Measurements from ENCODE around the gene MLC1.

Gene MLC1

GRCh38 chr22:50085211-50085972 is at the start of gene MLC1:
Gene MLC1, minus strand, starts transcription at chr22:50085426. Its CDS starts 524 bp downstream, at chr22:50084902.
- DNase-seq (ENCODE audit: low spot score) = no peak

DNA sequence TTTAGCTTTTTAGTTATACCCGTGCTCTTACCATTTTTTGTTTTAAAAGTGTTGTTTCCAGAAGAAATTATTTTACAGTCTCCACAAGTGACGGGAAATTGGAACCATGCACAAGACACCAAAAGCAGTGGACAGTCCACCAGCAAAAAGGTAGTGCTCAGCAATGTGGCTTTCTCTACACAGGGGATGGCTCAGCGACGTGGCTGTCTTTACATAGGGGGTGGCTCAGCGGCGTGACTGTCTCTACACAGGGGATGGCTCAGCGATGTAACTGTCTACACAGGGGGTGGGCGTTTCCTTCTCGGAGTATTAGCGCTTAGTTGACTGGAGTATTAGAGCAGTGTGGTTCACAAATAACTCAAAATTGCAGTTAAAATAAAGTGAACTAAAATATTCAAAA is 49.3 kb upstream of the MLC1 start:
- DNase-seq (ENCODE audit: low spot score) = no peak

DNA sequence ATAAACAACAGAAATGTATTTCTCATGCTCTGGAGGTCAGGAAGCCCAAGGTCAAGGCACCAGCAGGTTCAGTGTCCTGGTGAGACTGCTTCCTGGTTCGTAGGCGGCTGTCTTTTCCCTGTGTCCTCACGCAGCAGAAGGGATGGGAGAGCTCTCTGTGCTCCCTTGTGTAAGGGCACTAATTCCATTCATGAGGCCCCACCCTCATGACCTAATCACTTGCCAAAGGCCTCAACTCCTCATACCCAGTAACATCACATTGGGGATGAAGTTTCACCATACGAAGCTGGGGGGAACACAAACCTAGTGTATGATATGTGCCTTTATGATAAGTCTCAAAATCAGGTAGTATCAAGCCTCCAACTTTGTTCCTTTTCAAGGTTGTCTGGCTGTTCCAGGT is 46.7 kb upstream of the MLC1 start:
- no peak for DNase-seq (ENCODE audit: low spot score)

DNA sequence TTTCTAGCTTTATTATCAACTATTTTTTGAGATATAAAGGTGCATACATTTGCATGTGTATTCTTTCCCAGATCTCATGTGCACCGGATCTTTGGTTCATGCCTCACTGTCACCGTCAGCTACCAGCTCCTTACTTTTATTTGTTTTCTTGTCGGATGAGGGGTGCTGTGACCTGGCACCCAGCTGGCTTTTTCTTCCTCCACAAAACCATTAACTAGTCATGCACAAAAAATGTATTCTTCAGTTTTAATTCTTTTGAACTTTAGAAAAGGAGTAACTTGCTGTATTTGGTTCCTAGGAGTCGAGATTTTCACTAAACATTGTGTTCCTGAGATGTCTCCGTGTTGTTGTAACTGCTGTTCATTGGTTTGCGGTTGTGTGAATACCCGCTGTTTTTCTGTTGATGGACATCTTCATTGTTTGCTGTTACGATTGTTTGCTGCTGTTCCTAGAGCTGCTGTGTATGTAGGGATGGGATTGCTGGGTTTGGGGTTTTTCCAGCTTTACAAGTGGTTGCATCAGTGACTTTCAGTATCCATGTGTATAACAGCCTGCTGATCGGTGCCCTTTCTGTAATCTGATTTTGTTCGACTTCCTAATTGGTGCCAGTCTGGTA is 44.0 kb upstream of the MLC1 start:
- no peak for DNase-seq (ENCODE audit: low spot score)

GRCh38 chr22:50125029-50125428 is 39.8 kb upstream of the MLC1 start:
- DNase-seq (ENCODE audit: low spot score) = no peak

DNA sequence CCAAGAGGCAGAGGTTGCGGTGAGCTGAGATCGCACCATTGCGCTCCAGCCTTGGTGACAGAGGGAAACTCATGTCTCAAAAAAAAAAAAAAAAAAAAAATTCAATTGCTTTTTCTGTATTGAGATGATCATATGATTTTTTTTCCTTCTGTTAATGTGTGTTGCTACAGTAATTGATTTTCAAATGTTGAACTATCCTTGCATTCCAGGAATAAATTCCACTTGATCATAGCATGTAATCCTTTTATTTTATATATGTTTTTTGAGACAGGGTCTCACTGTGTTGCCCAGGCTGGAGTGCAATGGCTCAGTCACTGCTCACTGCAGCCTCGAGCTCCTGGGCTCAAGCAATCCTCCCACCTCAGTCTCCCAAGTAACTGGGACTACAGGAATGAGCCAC is 37.9 kb upstream of the MLC1 start:
- no peak for DNase-seq (ENCODE audit: low spot score)

- no peak for DNase-seq (ENCODE audit: low spot score)
These were observed 36.0 kb upstream of the MLC1 start for GRCh38 chr22:50121202-50121740.

GRCh38 chr22:50119768-50120251 is 34.6 kb upstream of the MLC1 start:
- DNase-seq (ENCODE audit: low spot score) = no peak

- no peak for DNase-seq (ENCODE audit: low spot score)
These were observed 34.0 kb upstream of the MLC1 start for GRCh38 chr22:50119169-50119767.

DNA sequence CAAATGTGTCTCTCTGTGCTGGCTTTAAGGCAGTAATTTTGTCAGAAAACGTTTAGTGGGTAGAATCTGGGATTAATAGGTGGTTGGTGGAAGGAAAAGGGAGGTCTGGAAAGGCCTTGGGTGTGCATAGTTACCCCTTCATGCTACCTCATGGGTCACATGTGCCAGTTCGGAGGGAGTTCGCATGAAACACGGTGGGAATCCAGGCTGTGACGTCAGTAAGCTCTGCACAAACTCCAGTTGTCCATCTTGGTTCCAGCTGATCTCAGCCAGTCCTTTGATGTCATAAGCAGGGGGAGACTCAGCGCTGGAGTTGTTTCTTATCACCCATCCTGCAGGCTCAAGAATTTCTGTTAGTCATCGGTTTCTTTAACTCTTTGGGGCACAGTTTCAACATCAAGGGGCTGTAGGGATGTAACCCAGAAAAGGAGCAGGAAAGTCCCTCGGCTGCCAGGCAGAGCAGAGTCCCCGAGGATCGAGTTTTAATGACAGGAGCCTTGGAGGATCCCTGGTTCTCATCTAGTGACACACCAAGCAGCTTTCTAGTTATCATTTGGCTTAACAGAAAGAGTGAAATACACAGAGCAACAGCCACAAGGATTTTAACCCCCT is 33.4 kb upstream of the MLC1 start:
- no peak for DNase-seq (ENCODE audit: low spot score)

GRCh38 chr22:50118129-50118528 is 32.9 kb upstream of the MLC1 start:
- no peak for DNase-seq (ENCODE audit: low spot score)

DNA sequence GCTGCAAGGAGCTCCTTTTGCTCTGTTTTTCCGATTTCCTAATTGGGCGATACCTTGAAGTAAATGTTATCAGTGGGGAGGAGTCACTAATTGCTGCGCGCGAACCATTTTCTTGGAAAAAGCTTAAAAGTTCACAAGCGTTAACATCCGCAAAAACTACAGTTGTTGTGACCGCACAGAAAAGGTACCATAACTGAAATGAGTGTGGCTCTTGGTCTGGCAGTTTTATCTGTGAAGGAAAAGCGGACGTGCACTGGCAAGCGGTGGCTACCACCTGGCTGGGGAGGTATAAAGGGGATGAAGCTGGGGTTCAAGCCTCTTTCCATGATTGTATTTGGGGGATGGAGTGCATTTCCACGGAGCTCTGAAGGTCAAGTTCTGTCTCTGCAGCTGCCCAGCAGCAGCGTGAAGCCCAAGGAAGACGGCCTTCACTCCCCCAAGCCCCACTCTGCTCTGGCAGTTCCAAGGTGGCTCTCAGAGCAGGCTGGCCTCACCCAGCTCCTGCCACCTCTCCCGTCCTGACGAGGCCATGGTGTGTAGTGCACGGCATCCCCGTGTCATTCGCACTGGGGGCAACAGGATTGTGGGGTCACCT is 32.0 kb upstream of the MLC1 start:
- DNase-seq (ENCODE audit: low spot score) = no peak

GRCh38 chr22:50115693-50116092 is 30.5 kb upstream of the MLC1 start:
- no peak for DNase-seq (ENCODE audit: low spot score)

GRCh38 chr22:50114221-50115021 is 29.2 kb upstream of the MLC1 start:
- no peak for DNase-seq (ENCODE audit: low spot score)

DNA sequence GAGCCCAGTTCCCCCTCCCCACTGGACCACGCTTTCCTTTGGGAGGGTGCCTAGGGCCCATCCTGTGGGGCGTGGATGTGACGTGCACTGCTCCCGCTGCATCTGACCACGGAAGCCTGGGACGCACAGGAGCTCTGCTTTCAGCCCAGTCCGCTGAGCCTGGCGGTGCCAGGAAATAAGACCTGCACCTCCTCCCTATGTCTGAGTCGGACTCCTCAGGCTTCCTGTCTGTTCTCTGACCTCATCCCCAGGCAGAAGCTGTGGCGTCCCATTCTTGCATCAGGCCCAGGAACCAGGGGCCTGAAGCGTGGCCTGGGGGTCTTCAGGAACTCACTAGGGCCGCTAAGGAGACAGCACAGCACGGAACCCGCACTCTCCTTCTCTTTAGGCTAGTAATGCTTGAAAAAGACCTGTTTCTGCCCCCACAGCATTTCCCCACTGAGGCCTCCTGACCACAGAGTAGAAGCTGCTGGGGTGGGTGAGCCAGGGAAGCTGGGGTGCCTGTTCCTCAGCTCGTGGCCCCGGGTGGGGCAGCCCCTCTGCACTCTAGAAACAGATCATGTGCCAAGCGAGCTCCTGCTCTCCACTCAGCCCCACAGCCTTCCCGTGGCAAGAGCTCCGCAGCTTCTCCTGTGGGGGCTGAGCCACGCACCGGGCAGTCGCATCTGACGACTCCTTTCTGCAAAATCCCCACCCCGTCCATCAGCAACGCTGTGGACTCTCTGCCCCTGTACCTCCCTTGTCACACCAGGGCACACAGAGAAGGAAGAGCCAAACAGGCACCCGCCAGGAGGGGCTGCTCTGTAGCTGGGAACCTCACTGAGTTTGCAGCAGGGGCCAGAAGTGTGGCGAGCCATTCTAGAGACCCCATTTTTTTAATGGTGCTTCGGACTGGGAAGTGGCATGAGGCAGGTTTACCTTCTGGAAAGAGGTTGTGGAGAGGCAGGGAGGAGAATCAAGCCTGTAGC is 27.2 kb upstream of the MLC1 start:
- DNase-seq (ENCODE audit: low spot score) = no peak

- no peak for DNase-seq (ENCODE audit: low spot score)
These were observed 25.8 kb upstream of the MLC1 start for GRCh38 chr22:50111056-50111455.

DNA sequence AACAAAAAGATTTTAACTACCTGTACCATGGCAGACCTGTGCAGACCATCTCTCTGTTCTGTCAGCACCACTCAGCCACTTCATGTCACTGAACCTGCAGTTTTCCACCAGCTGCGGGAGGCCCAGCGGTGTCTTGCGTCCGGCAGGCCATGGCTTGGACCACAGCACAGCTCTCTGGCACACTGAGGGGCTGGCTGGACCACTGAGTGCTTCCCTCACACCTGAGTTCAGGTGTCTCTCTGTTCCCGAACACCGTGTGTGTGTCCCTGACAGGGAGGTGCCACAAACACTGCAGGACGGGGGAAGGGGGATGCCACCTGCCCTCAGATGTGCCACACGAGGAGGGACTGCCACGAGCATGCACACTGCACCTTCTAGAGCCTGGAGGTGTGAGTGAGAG is 22.3 kb upstream of the MLC1 start:
- DNase-seq (ENCODE audit: low spot score) = no peak

- DNase-seq (ENCODE audit: low spot score) = no peak
These were observed 20.2 kb upstream of the MLC1 start for GRCh38 chr22:50105208-50106100.

DNA sequence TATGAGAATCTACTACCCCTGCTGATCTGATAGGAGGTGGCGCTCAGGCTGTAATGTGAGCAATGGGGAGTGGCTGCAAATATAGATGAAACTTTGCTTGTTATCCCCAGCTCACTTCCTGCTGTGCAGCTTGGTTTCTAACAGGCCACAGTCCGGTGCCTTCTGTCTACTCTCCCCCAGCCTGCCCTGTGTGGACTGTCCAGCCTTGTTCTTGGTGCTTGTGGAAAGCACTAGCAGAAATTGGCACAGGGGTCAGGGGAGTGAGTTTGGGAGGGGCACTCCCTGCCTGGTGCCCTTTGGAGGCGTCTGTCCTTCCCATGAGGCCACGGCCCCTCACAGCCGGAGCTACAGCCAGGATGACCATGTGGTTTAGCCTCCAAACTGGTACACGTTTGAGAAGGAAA is 18.9 kb upstream of the MLC1 start:
- DNase-seq (ENCODE audit: low spot score) = no peak

All from HuH-7.5 (cell line).